Measurements from ENCODE around the gene PLS1.
"Not testable (repeated sequence)": the region's sequence is repeated elsewhere in the genome, so short reads cannot be mapped to it uniquely, and the experiment has no call there.

PLS1 gene

DNA sequence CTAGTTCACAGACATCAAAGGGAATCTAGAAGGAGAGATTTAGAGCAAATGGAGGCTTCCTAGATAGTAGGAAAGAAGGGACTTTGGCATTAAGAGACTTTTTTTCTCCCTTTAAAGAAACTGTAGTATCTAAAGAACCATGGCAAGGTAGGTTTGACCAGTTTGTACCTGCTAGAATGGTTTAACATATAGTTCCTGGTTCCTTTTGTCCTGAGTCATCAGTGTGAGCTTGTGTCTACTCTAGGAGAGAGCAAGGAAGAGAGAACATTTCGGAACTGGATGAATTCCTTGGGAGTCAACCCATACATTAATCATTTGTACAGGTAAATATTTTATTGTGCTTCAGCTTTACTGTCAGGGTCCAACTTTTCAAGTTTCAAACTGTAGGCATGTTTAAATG, 98.0 kb downstream of the PLS1 start:
- DNase-seq (ENCODE audit: low spot score), result no peak

DNA sequence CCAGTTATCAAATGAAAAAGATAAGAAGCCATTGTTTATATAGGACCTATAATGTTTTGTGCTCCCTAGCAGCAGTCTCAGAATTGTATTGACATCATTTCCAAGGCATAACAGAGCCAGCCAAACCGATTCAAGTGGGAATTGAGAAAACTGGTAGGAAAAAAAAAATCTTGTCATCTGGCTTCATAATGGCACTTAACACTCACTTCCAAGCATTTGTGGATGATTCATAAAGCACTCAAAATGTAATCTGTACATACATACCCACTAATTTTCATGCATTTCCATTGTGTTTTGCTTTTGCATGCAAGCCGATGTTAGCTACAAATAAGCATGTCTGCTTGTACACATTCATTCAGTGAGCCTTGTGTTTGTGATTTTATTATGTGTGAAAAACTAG, 109.0 kb downstream of the PLS1 start:
- DNase-seq (ENCODE audit: low spot score), result no peak

DNA sequence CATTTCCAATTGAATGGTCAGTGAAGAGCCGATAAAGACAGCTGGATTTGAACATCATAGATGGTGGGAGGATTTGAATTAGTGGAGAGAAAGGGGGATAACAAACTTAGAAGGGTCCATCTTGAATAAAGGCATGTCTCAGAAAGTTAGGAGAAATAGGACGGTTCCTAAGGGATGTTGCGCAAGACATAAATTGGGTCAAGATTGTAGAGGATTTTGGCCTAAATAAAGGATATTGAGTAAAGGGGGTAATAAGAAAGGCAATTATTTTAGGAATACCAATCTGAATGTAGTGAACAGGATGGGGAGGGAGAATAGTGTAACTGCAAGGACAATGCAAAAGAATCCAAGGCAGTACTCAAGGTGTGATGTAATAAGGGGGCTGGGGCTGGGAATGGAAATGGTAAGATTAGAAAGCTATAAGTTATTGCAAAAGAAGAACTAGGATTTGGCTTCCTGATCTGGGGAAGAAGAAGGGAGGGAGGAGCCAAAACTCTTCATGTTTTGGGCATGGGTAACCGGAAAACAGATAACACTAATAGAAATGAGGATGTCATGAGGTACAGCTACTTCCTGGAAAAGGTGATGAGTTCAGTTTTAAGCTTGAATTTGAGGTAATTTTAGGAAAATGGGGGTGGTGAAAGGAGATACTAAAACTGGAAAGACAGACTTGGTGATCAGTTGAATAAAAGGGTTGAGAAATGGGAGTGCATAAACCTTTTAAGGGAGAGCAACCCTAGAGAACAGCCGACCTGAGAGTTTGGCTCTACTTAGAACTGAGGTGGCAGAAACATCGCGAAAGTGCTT, 110.3 kb downstream of the PLS1 start:
- no peak for DNase-seq (ENCODE audit: low spot score)

DNA sequence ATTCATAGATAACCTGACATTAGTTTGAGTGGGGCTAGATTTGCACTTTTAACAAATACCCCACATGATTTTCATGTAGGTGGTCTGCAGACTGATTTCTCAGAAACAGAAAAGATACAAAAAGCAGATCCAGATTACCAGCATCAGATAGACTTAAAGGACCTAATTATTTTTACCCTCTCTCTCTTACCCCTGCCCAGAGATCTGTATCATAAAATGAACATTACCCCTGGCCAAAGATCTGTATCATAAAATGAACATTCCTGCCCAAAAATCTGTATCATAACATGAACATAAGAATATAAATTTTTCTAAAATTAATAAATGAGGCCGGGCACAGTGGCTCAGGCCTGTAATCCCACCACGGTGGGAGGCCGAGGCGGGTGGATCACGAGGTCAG, 113.0 kb downstream of the PLS1 start:
- DNase-seq (ENCODE audit: low spot score), result no peak

- DNase-seq (ENCODE audit: low spot score), result not testable (repeated sequence)
Measured at GRCh38 chr3:142714882-142715281, 118.7 kb downstream of the PLS1 start.

DNA sequence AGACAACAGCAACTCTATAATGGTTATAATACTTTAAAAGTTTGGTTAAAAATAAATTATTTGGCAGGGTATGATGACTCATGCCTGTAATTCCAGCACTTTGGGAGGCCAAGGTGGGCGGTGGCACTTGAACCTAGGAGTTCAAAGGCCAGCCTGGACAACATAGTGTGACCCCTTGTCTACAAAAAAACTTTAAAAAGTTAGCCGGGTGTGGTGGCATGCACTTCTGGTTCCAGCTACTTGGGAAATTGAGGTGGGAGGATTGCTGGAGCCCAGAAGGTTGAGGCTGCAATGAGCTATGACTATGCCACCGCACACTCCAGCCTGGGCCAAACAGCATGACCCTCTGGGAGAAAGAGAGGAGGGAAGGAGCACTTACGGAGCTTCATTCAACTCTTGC, 119.9 kb downstream of the PLS1 start:
- DNase-seq (ENCODE audit: low spot score), result no peak

- no peak for DNase-seq (ENCODE audit: low spot score)
Measured at GRCh38 chr3:142723665-142723967, 127.4 kb downstream of the PLS1 start.

DNA sequence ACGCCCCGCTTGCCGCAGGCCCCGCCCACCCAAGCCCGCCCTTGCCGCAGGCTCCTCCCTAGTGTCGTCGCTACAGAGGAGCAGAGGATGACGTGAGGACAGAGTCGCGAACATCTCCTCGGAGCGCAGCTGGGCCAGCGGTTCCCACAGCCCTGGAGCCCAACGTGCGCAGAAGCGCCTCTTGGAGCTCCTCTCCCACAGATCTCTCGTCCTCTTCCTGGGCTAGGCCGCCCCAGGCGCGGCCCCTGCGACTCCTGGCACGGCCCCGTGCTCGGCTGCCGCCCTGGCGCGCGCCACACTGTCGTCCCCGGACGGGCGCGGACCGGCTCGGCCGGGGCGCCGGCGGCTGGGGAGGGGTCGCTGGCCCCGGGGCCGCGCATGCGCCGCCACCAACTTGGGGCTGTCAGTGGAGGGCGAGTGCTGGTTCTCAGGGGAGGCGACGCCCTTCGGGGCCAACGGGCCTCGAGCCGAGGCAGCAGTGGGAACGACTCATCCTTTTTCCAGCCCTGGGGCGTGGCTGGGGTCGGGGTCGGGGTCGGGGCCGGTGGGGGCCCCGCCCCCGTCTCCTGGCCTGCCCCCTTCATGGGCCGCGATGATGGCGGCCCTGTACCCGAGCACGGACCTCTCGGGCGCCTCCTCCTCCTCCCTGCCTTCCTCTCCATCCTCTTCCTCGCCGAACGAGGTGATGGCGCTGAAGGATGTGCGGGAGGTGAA, 127.9 kb downstream of the PLS1 start, which contains the start of gene TRPC1:
TRPC1 (plus strand) TSS at position 67 of the 714 bp plus-strand sequence; CDS start at position 593, 526 bp downstream.
- peak; percentile 97 for DNase-seq (ENCODE audit: low spot score)

GRCh38 chr3:142724682-142725356, 128.6 kb downstream of the PLS1 start:
- DNase-seq (ENCODE audit: low spot score), result peak; percentile 65

- no peak for DNase-seq (ENCODE audit: low spot score)
Measured at GRCh38 chr3:142725357-142725739, 129.2 kb downstream of the PLS1 start.

DNA sequence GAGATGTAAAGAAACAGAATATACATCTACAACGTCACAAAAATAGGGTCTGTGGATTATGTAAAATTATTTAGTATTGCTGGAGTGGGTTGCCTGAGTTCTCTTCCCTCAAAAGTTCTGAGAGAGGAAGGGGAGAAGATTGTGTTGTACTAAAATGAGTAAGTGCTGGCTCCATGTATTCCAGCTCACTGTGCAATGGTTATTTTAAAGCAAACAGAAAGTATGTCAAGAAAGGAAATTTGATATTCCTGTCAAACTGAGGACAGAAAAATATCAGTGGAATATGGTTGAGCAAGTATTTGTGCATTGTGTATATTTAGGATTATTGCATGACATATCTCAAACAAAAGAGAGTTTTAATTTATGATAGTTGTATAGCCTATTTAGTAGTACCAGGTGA, 129.8 kb downstream of the PLS1 start:
- no peak for DNase-seq (ENCODE audit: low spot score)

DNA sequence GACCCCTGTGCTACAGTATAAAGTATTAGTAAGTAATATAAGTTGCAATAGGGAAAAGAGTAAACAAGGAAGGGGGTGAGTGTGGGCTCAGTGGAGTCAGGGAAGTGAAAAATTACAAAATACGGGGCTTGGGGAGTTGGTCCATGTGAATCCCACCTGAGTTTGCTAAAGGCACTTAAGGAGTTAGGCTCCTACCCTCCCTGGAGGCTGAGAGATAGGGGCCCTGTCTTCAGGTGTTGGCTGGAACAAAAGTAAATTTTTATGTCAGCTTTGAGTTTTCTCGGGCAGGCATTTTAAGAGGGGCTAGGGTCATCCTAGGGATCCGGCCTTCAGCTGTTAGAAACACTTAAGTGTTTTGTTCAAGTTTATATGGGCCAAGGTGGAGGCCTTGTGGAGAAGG, 135.9 kb downstream of the PLS1 start:
- DNase-seq (ENCODE audit: low spot score), result no peak

GRCh38 chr3:142734834-142735233, 138.6 kb downstream of the PLS1 start:
- DNase-seq (ENCODE audit: low spot score), result no peak

DNA sequence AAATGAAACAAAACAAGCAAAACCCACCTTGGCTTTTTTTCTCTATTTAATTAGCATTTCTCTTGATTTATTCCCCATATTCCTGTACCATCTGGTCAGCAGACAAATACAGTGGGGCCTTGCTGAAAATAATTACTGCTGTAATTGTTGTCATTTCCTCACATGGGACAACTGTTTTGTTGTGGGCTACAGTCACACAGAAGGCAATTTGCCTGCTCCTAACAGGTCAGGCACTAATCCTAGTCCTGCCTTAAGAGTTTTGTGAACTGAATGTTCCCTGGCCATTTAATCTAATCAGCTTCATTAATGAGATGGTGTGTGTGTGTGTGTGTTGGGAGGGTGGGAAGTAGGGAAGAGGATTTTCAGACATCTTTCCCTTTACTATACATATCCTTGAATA, 139.3 kb downstream of the PLS1 start:
- DNase-seq (ENCODE audit: low spot score), result peak; percentile 29

- DNase-seq (ENCODE audit: low spot score), result no peak
Measured at GRCh38 chr3:142738396-142738795, 142.2 kb downstream of the PLS1 start.

DNA sequence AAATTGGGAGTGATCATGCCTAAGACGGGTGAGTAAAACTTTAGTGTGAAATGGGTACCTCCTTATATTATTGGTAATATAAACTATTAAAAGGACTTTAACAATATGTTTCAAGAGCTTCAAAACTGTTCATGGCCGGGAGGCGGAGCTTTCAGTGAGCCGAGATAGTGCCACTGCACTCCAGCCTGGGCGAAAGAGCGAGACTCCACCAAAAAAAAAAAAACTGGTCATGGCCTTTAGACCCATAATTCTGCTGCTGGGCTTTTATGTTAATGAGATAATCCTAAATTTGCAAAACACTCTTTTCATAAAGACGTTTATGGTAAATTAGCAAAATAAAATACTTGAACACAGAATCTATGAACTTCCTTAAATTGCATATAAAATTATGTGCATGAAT, 150.5 kb downstream of the PLS1 start:
- DNase-seq (ENCODE audit: low spot score), result no peak

DNA sequence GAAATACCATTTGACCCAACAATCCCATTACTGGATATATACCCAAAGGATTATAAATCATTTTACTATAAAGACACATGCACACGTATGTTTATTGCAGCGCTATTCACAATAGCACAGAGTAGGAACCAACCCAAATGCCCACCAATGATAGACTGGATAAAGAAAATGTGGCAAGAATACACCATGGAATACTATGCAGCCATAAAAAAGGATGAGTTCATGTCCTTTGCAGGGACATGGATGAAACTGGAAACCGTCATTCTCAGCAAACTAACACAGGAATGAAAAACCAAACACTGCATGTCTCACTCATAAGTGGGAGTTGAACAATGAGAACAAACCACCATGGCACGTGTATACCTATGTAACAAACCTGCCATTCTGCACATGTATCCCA, 154.3 kb downstream of the PLS1 start:
- not testable (repeated sequence) for DNase-seq (ENCODE audit: low spot score)

DNA sequence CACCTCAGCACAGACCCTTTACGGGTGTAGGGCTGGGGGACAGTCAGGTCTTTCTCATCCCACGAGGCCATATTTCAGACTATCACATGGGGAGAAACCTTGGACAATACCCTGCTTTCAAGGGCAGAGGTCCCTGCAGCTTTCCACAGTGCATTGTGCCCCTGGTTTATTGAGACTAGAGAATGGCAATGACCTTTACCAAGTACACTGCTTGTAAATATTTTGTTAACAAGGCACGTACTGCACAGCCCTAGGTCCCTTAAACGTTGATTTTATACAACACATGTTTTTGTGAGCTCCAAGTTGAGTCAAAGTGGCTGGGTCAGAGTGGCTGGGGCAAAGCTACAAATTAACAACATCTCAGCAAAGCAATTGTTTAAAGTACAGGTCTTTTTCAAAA, 156.4 kb downstream of the PLS1 start:
- not testable (repeated sequence) for DNase-seq (ENCODE audit: low spot score)

DNA sequence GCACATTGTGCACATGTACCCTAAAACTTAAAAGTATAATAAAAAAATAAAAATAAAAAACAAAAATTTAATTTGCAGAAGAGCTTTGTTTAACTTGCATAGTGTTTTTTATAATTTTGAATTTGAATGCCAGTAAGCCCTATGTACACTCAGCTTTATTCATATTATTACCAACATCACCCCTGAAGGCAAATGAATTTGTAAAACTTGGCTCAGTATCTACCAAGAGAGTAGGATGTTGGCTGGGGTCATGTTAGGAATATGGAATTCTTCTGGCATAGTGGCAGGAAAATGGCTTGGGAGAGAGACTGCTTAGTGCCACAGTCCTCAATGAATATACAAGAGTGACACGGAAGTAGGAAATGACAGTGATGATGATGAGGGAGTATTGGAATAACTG, 158.3 kb downstream of the PLS1 start:
- no peak for DNase-seq (ENCODE audit: low spot score)

Data from D341Med (cell line).